HepG2 (cell line): ENCODE data around the gene IMPDH1. TPM values are rescaled to one million over a fixed set of nuclear protein-coding genes. Genes with fewer than 3 reads are reported as not detected.

Experiments used
- ASH2L ChIP-seq: fragments of 300-600, 200-600 bp; sonication (generic); IDR thresholded peaks from 2 replicates; pipeline ENCODE4 v1.7.0; 2017; ENCODE audit warnings: low read depth, mild to moderate bottlenecking, moderate library complexity, mixed read lengths, low read length; ENCODE audit not compliant: insufficient read length
- BHLHE40 ChIP-seq: IDR thresholded peaks from 2 replicates; pipeline ENCODE4 v1.6.1; 2011; ENCODE audit warnings: low read length, improper control_type of control experiment
- CBX5 ChIP-seq: sonication (generic); formaldehyde crosslinking; IDR thresholded peaks from 2 replicates; pipeline ENCODE4 v1.4.0; 2020; ENCODE audit warnings: missing genetic modification reagents, borderline replicate concordance
- CC2D1A ChIP-seq: sonication (generic); formaldehyde crosslinking; IDR thresholded peaks from 2 replicates; pipeline ENCODE4 v1.8.1; 2023; ENCODE audit warnings: mild to moderate bottlenecking, missing genetic modification reagents
- GFI1 ChIP-seq: sonication (generic); formaldehyde crosslinking; IDR thresholded peaks from 2 replicates; pipeline ENCODE4 v1.5.0; 2020; ENCODE audit warnings: missing genetic modification reagents, mild to moderate bottlenecking, borderline replicate concordance
- GPN1 ChIP-seq: sonication (generic); formaldehyde crosslinking; IDR thresholded peaks from 2 replicates; pipeline ENCODE4 v1.5.1; 2020; ENCODE audit warnings: missing genetic modification reagents, borderline replicate concordance
- HOXA9 ChIP-seq: sonication (generic); formaldehyde crosslinking; IDR thresholded peaks from 2 replicates; pipeline ENCODE4 v1.8.1; 2022; ENCODE audit warnings: missing genetic modification reagents, mild to moderate bottlenecking, moderate library complexity, borderline replicate concordance
- KLF16 ChIP-seq, 2 experiments: sonication (generic) in 1 of 2; formaldehyde crosslinking in 1 of 2; IDR thresholded peaks; 2 replicates each; pipeline versions ENCODE4 v1.6.1 to v1.8.0; 2016 to 2023; ENCODE audit warnings: missing genetic modification reagents in 2 of 2, missing compliant biosample characterization in 1 of 2
- MTA3 ChIP-seq: sonication (generic); formaldehyde crosslinking; IDR thresholded peaks from 2 replicates; pipeline ENCODE4 v1.4.0; 2020; ENCODE audit warnings: missing genetic modification reagents
- MXD4 ChIP-seq: IDR thresholded peaks from 2 replicates; pipeline ENCODE4 v1.6.1; 2016; ENCODE audit warnings: mild to moderate bottlenecking, missing biosample characterization, missing genetic modification reagents
- NFAT5 ChIP-seq: sonication (generic); formaldehyde crosslinking; IDR thresholded peaks from 2 replicates; pipeline ENCODE4 v1.4.0; 2020; ENCODE audit warnings: missing genetic modification reagents
- RFX1 ChIP-seq: fragments of 450-650 bp; IDR thresholded peaks from 2 replicates; pipeline ENCODE4 v1.6.1; 2017
- TGIF2 ChIP-seq: IDR thresholded peaks from 2 replicates; pipeline ENCODE4 v1.6.1; 2016; ENCODE audit warnings: control low read depth, missing compliant biosample characterization
- TRAFD1 ChIP-seq: sonication (generic); formaldehyde crosslinking; IDR thresholded peaks from 2 replicates; pipeline ENCODE4 v1.5.1; 2020; ENCODE audit warnings: missing genetic modification reagents, mild to moderate bottlenecking, borderline replicate concordance
- ZBTB8A ChIP-seq: sonication (generic); formaldehyde crosslinking; IDR thresholded peaks from 2 replicates; pipeline ENCODE4 v1.4.0; 2020; ENCODE audit warnings: mild to moderate bottlenecking, low read depth, missing genetic modification reagents, borderline replicate concordance
- ZNF556 ChIP-seq: sonication (generic); formaldehyde crosslinking; IDR thresholded peaks from 2 replicates; pipeline ENCODE4 v1.4.0; 2020; ENCODE audit warnings: mild to moderate bottlenecking, missing genetic modification reagents, borderline replicate concordance
- ZNF572 ChIP-seq: sonication (generic); formaldehyde crosslinking; IDR thresholded peaks from 2 replicates; pipeline ENCODE4 v1.5.1; 2020; ENCODE audit warnings: mild to moderate bottlenecking, missing genetic modification reagents
- ZNF607 ChIP-seq: sonication (generic); formaldehyde crosslinking; IDR thresholded peaks from 2 replicates; pipeline ENCODE4 v1.5.1; 2020; ENCODE audit warnings: missing genetic modification reagents, mild to moderate bottlenecking, borderline replicate concordance
- ZNF614 ChIP-seq: IDR thresholded peaks from 2 replicates; pipeline ENCODE4 v1.6.1; 2018; ENCODE audit warnings: missing biosample characterization, missing genetic modification reagents, inconsistent platforms, borderline replicate concordance
- ZNF615 ChIP-seq: sonication (generic); formaldehyde crosslinking; IDR thresholded peaks from 2 replicates; pipeline ENCODE4 v1.5.0; 2020; ENCODE audit warnings: mild to moderate bottlenecking, missing genetic modification reagents, borderline replicate concordance
- ZNF749 ChIP-seq: sonication (generic); formaldehyde crosslinking; IDR thresholded peaks from 2 replicates; pipeline ENCODE4 v1.8.0; 2022; ENCODE audit warnings: mild to moderate bottlenecking, missing genetic modification reagents, moderate library complexity, borderline replicate concordance
- ZNF788 ChIP-seq: sonication (generic); formaldehyde crosslinking; IDR thresholded peaks from 2 replicates; pipeline ENCODE4 v1.5.0; 2020; ENCODE audit warnings: mild to moderate bottlenecking, missing genetic modification reagents, borderline replicate concordance
- ZNF891 ChIP-seq: sonication (generic); formaldehyde crosslinking; IDR thresholded peaks from 2 replicates; pipeline ENCODE4 v1.5.0; 2020; ENCODE audit warnings: mild to moderate bottlenecking, missing genetic modification reagents
- polyA plus RNA-seq, 8 experiments: library from polyadenylated mRNA; depleted of rRNA in 3 of 8; stranded (reverse) in 7 of 8; unstranded in 1 of 8; fragments of >200 nt; fragmentation: Illumina TruSeq in 4 of 8; extraction: Trizol in 4 of 8; gene quantifications; 2 replicates each; pipeline versions ENCODE4 v1.2.1 to v1.2.3, GENCODE V29; 2011 to 2016; ENCODE audit warnings: low read depth in 4 of 8, missing spikeins in 1 of 8, mixed read lengths in 1 of 8; ENCODE audit not compliant: insufficient read depth in 1 of 8
- total RNA-seq, 5 experiments: library from RNA; depleted of rRNA; stranded (reverse); fragments of >200 nt; fragmentation: Illumina TruSeq; extraction: Trizol; gene quantifications; 2 replicates each; pipeline ENCODE4 v1.2.3, GENCODE V29; 2016; ENCODE audit warnings: low read depth in 1 of 5

The IMPDH1 gene
- total and polyA plus RNA-seq, 2 of the 13 experiments (the other 11 are each of a cell fraction or from before 2014, with no cell fraction given), result 22.8 to 34.0 TPM

- TF ChIP-seq CC2D1A (CRISPR knock-in tag), result no peak
- TF ChIP-seq MTA3 (CRISPR knock-in tag), result no peak
- TF ChIP-seq ZNF749, result no peak
- TF ChIP-seq BHLHE40, result no peak
- no peak for TF ChIP-seq RFX1
- no peak for TF ChIP-seq TRAFD1
- TF ChIP-seq ASH2L, result no peak
- TF ChIP-seq ZNF607 (CRISPR knock-in tag), result 0 out of 2 replicates have a peak, but pooled peaks have one; percentile 30
- no peak; the same call in 1 of the 2 replicates for TF ChIP-seq ZNF891
- TF ChIP-seq ZBTB8A (CRISPR knock-in tag), result no peak
- TF ChIP-seq GPN1, result no peak
- TF ChIP-seq GFI1 (CRISPR knock-in tag), result peak; percentile 31; the same call in 1 of the 2 replicates
- no peak for TF ChIP-seq NFAT5 (CRISPR knock-in tag)
- no peak for TF ChIP-seq KLF16 (CRISPR knock-in tag; IDR thresholded peaks at IDR 0.05)
- TF ChIP-seq TGIF2 (CRISPR knock-in tag), result no peak
- no peak for TF ChIP-seq ZNF572 (CRISPR knock-in tag)
- TF ChIP-seq ZNF788 (CRISPR knock-in tag), result peak; percentile 46; the same call in 1 of the 2 replicates
- no peak for TF ChIP-seq MXD4 (CRISPR knock-in tag)
- TF ChIP-seq HOXA9 (CRISPR knock-in tag), result no peak
- no peak for TF ChIP-seq CBX5
- TF ChIP-seq ZNF615 (CRISPR knock-in tag), result no peak
- no peak for TF ChIP-seq ZNF614 (CRISPR knock-in tag)
- no peak; the same call in 1 of the 2 replicates for TF ChIP-seq ZNF556 (CRISPR knock-in tag)
Measured at GRCh38 chr7:128409596-128410450, at the start of gene IMPDH1 (continued).
